ENCODE measurements around the gene INTS6.

INTS6 gene

DNA sequence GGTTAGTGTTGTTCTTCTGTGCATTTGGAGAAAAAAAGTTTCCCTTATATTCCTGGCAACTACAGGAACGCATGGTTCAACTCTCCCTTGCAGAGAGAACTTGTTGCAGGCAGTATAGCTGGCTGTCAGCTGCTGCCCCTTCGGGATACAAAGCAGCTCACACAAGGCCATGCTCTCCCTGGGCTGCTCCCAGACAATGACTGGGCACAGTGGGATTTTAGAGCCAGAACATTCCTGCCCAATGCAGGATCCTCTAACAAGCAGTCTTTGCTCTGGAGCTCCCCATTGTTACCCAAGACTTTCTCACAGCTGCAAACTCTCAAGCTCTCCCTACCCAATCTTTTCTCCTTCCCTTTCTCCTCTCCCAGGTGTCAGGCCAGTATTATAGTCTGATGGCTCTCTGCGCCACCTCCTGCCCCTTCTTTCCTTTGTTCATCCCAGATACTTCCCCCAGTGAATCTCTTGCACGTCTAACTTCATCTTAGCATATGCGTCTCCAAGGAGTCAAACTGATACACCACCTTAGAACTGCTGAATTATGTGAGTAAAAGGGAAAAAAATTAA is 140.8 kb downstream of the INTS6 start:
- DNase-seq, result no peak
